Nephron progenitor cell (in vitro differentiated cells): Measurements from ENCODE around the gene ABI3BP.

Experiments used
- DNase-seq: peaks from one replicate; pipeline ENCODE4 v3.0.0; 2021
- H3K27ac Mint-ChIP-seq: 2 replicates; pipeline ENCODE4 v1.8.0; 2021; ENCODE audit warnings: mild to moderate bottlenecking, moderate library complexity, mixed read lengths
- H3K27me3 Mint-ChIP-seq: 2 replicates; pipeline ENCODE4 v1.8.0; 2021; ENCODE audit warnings: mild to moderate bottlenecking, low read depth, mixed read lengths; ENCODE audit not compliant: poor library complexity
- H3K36me3 Mint-ChIP-seq: 2 replicates; pipeline ENCODE4 v1.8.0; 2021; ENCODE audit warnings: low read depth, mixed read lengths
- H3K4me1 Mint-ChIP-seq: 2 replicates; pipeline ENCODE4 v1.8.0; 2021; ENCODE audit warnings: mixed read lengths
- H3K4me3 Mint-ChIP-seq: 2 replicates; pipeline ENCODE4 v1.8.0; 2021; ENCODE audit warnings: mild to moderate bottlenecking, moderate library complexity, mixed read lengths
- H3K9me3 Mint-ChIP-seq: 2 replicates; pipeline ENCODE4 v1.8.0; 2021; ENCODE audit warnings: mild to moderate bottlenecking, moderate library complexity, mixed read lengths
- CTCF ChIP-seq: fragments of 200-600 bp; sonication (generic); IDR thresholded peaks from 2 replicates; pipeline ENCODE4 v1.5.0; 2021; ENCODE audit warnings: antibody characterized with exemption

Gene ABI3BP

GRCh38 chr3:100726706-100727105 is 266.5 kb downstream of the ABI3BP start:
- no peak overlapping the region for H3K4me3 Mint-ChIP-seq
- no peaks in the 10 kb centered on the region for H3K4me1 Mint-ChIP-seq
- no peaks in the 10 kb centered on the region for H3K27me3 Mint-ChIP-seq
- no peak for DNase-seq
- H3K27ac Mint-ChIP-seq = peak overlapping the region; percentile 34
- H3K36me3 Mint-ChIP-seq = peaks cover 70% of the 10 kb centered on the region
- H3K9me3 Mint-ChIP-seq = no peaks in the 10 kb centered on the region
- TF ChIP-seq CTCF = no peak

GRCh38 chr3:100725935-100726513 is 267.2 kb downstream of the ABI3BP start:
- H3K4me3 Mint-ChIP-seq = no peak overlapping the region
- no peaks in the 10 kb centered on the region for H3K27me3 Mint-ChIP-seq
- peaks cover 77% of the 10 kb centered on the region for H3K36me3 Mint-ChIP-seq
- no peaks in the 10 kb centered on the region for H3K9me3 Mint-ChIP-seq
- DNase-seq = no peak
- TF ChIP-seq CTCF = no peak
- no peaks in the 10 kb centered on the region for H3K4me1 Mint-ChIP-seq
- no peak overlapping the region for H3K27ac Mint-ChIP-seq

GRCh38 chr3:100720426-100720825 is 272.8 kb downstream of the ABI3BP start:
- Mint-ChIP-seq H3K9me3 (peaks cover 13% of the 10 kb centered on the region), H3K4me1 (peaks cover 5% of the 10 kb centered on the region), H3K4me3 (no peak overlapping the region), H3K27me3 (peaks cover 3% of the 10 kb centered on the region), H3K27ac (no peak overlapping the region), H3K36me3 (peaks cover 93% of the 10 kb centered on the region)
- no peak for TF ChIP-seq CTCF
- no peak for DNase-seq

- H3K27me3 Mint-ChIP-seq = peaks cover 3% of the 10 kb centered on the region
- no peak for TF ChIP-seq CTCF
- H3K36me3 Mint-ChIP-seq = peaks cover 95% of the 10 kb centered on the region
- no peak overlapping the region for H3K27ac Mint-ChIP-seq
- no peak overlapping the region for H3K4me3 Mint-ChIP-seq
- DNase-seq = no peak
- peaks cover 5% of the 10 kb centered on the region for H3K4me1 Mint-ChIP-seq
- peaks cover 13% of the 10 kb centered on the region for H3K9me3 Mint-ChIP-seq
Observed at GRCh38 chr3:100719136-100719535, 274.1 kb downstream of the ABI3BP start.

GRCh38 chr3:100717637-100718487 is 275.4 kb downstream of the ABI3BP start:
- Mint-ChIP-seq H3K4me3 (no peak overlapping the region), H3K27me3 (peaks cover 3% of the 10 kb centered on the region), H3K9me3 (peaks cover 13% of the 10 kb centered on the region), H3K27ac (peak overlapping the region; percentile 29), H3K36me3 (peaks cover 99% of the 10 kb centered on the region), H3K4me1 (peaks cover 8% of the 10 kb centered on the region)
- DNase-seq = no peak
- no peak for TF ChIP-seq CTCF

GRCh38 chr3:100717063-100717462 is 276.2 kb downstream of the ABI3BP start:
- Mint-ChIP-seq H3K27me3 (peaks cover 3% of the 10 kb centered on the region), H3K4me1 (peaks cover 16% of the 10 kb centered on the region), H3K9me3 (peaks cover 13% of the 10 kb centered on the region), H3K36me3 (peaks cover 99% of the 10 kb centered on the region), H3K4me3 (no peak overlapping the region), H3K27ac (no peak overlapping the region)
- no peak for DNase-seq
- no peak for TF ChIP-seq CTCF
